GM12878 (cell line): ENCODE results near the gene PIPOX. TPM values are rescaled to one million over a fixed set of nuclear protein-coding genes. Genes with fewer than 3 reads are reported as not detected.

Source experiments
- ATAC-seq: fragments of 200-7000 bp; cut with Tn5 transposase; 3 replicates; pipeline ENCODE4 v1.9.1; 2020; ENCODE audit warnings: mild to moderate bottlenecking, moderate library complexity
- BruUV-seq: library from RNA; stranded (reverse); fragments of 400-500 nt; replicated peaks from 2 replicates; lab custom pipeline; 2021; lab: Mats Ljungman, UMichigan
- CTCF ChIA-PET: fragments of 300-600 bp; sonication (Branson Sonifier 250); formaldehyde crosslinking; extraction: SDS; loops from one replicate; lab custom pipeline; 2021; ENCODE audit warnings: inconsistent platforms; lab: Yijun Ruan, JAX
- POLR2A ChIA-PET: fragments of 350-600 bp; formaldehyde crosslinking; extraction: SDS; loops from one replicate; lab custom pipeline; 2021; ENCODE audit warnings: inconsistent platforms; lab: Charles Lee
- RAD21 ChIA-PET: fragments of 300-600 bp; sonication (Branson Sonifier 250); formaldehyde crosslinking; loops from one replicate; lab custom pipeline; 2023; ENCODE audit warnings: antibody characterized with exemption; ENCODE audit not compliant: unreplicated experiment; lab: Charles Lee
- SMC1A ChIA-PET: fragments of 300-600 bp; sonication (Branson Sonifier 250); formaldehyde crosslinking; loops from one replicate; lab custom pipeline; 2023; ENCODE audit not compliant: unreplicated experiment, uncharacterized antibody; lab: Charles Lee
- DNase-seq: peaks from one replicate; pipeline ENCODE4 v3.0.0-alpha.2; 2011; ENCODE audit warnings: low read depth, low spot score
- FAIRE-seq: peaks from 3 replicates; lab custom pipeline; 2011; peaks lifted over from hg19 to GRCh38; lab: Jason Lieb, UNC
- H2AFZ ChIP-seq: 2 replicates; pipeline ENCODE4 v1.6.0; 2011; ENCODE audit warnings: low read depth, low read length, control low read depth; ENCODE audit not compliant: control insufficient read depth
- H3K27ac ChIP-seq: 2 replicates; pipeline ENCODE4 v1.5.1; 2011; ENCODE audit warnings: control low read depth; ENCODE audit not compliant: control insufficient read depth, insufficient read depth
- H3K27me3 ChIP-seq, 2 experiments: replicated peaks in 1 of 2; 2 replicates each; pipeline versions ENCODE4 v1.6.0 to v1.6.1; 2011; ENCODE audit warnings: low read length in 1 of 2; ENCODE audit not compliant: control insufficient read depth in 2 of 2, insufficient read depth in 2 of 2
- H3K36me3 ChIP-seq, 2 experiments: 2 replicates each; pipeline ENCODE4 v1.5.1; 2011; ENCODE audit warnings: low read length in 1 of 2; ENCODE audit not compliant: control insufficient read depth in 2 of 2, insufficient read depth in 2 of 2
- H3K4me1 ChIP-seq: 2 replicates; pipeline ENCODE4 v1.6.1; 2011; ENCODE audit warnings: mild to moderate bottlenecking, low read length, moderate library complexity, mixed read lengths; ENCODE audit not compliant: control insufficient read depth, insufficient read depth
- H3K4me2 ChIP-seq: 2 replicates; pipeline ENCODE4 v1.6.0; 2011; ENCODE audit warnings: control low read depth; ENCODE audit not compliant: control insufficient read depth, insufficient read depth
- H3K4me3 ChIP-seq: fragments of 200-600 bp; sonication (generic); 2 replicates; pipeline ENCODE4 v1.5.1; 2016
- H3K79me2 ChIP-seq: 2 replicates; pipeline ENCODE4 v1.6.0; 2011; ENCODE audit warnings: low read length; ENCODE audit not compliant: control insufficient read depth, insufficient read depth
- H3K9ac ChIP-seq: 2 replicates; pipeline ENCODE4 v1.8.0; 2011; ENCODE audit warnings: low read length, control low read depth, mixed read lengths; ENCODE audit not compliant: control insufficient read depth, insufficient read depth
- H3K9me3 ChIP-seq: replicated peaks from 3 replicates; pipeline ENCODE4 v1.5.1; 2011; ENCODE audit warnings: mild to moderate bottlenecking, low read length; ENCODE audit not compliant: control insufficient read depth, insufficient read depth
- H4K20me1 ChIP-seq: 2 replicates; pipeline ENCODE4 v1.6.0; 2011; ENCODE audit not compliant: control insufficient read depth, insufficient read depth
- BCL11A ChIP-seq: IDR thresholded peaks from 2 replicates; pipeline ENCODE4 v1.6.1; 2011; ENCODE audit warnings: low read depth, low read length
- HDAC6 ChIP-seq: fragments of 200-600 bp; sonication (generic); IDR thresholded peaks from one replicate; pipeline ENCODE4 v1.8.0; 2017; ENCODE audit warnings: antibody characterized with exemption; ENCODE audit not compliant: unreplicated experiment
- IKZF2 ChIP-seq, 2 experiments: fragments of 450-650 bp; IDR thresholded peaks; 2 replicates each; pipeline ENCODE4 v1.6.1; 2017; ENCODE audit warnings: mild to moderate bottlenecking in 2 of 2, moderate library complexity in 2 of 2
- KDM1A ChIP-seq: fragments of 200-600 bp; sonication (generic); IDR thresholded peaks from 2 replicates; pipeline ENCODE4 v1.6.1; 2016; ENCODE audit warnings: borderline replicate concordance
- PAX5 ChIP-seq: IDR thresholded peaks from 2 replicates; pipeline ENCODE4 v1.6.1; 2011; ENCODE audit warnings: low read depth, low read length, borderline replicate concordance
- SPI1 ChIP-seq: IDR thresholded peaks from 2 replicates; pipeline ENCODE4 v1.6.1; 2011; ENCODE audit warnings: low read depth, mild to moderate bottlenecking, low read length, moderate library complexity, borderline replicate concordance; ENCODE audit not compliant: insufficient read depth
- ZBTB33 ChIP-seq: fragments of 450-650 bp; IDR thresholded peaks from 2 replicates; pipeline ENCODE4 v1.6.1; 2017; ENCODE audit warnings: mild to moderate bottlenecking
- WGBS: methylation state at CpG from one replicate; pipeline ENCODE4 v1.1.6; 2016; ENCODE audit warnings: low lambda C conversion rate; ENCODE audit not compliant: insufficient replicate concordance, insufficient coverage; ENCODE audit errors: missing lambda C conversion rate; 5-methylcytosine and 5-hydroxymethylcytosine counted together
- in situ Hi-C: fragments of 300-500 bp; cut with MboI; formaldehyde crosslinking; loops from 9 replicates; pipeline ENCODE4 v1.14.3; 2018; ENCODE audit warnings: mixed read lengths
- intact Hi-C: fragments of 100-400 bp; cut with micrococcal nuclease; formaldehyde crosslinking; loops from one replicate; pipeline ENCODE4 v1.14.2; 2022; ENCODE audit not compliant: unreplicated experiment
- polyA plus RNA-seq, 11 experiments: library from polyadenylated mRNA; depleted of rRNA in 4 of 11; unstranded in 6 of 11; stranded (reverse) in 5 of 11; fragments of >200 nt; fragmentation: Nextera tagmentation in 4 of 11; fragmentation: Illumina TruSeq in 1 of 11; extraction: Ambion mirVana in 4 of 11; extraction: Trizol in 1 of 11; gene quantifications; 1 replicate in 1 of 11; 2 replicates in 10 of 11; pipeline versions ENCODE4 v1.2.1 to v1.2.3, GENCODE V29; 2011 to 2016; ENCODE audit warnings: inconsistent platforms in 2 of 11, missing spikeins in 2 of 11, low read depth in 1 of 11
- total RNA-seq, 4 experiments: library from RNA; depleted of rRNA in 3 of 4; stranded (reverse); fragments of >200 nt in 3 of 4; fragmentation: Illumina TruSeq in 1 of 4; extraction: Trizol in 1 of 4; gene quantifications; 2 replicates each; pipeline versions ENCODE4 v1.2.1 to v1.2.3, GENCODE V29; 2013 to 2021

PIPOX gene
- total and polyA plus RNA-seq, 10 of the 15 experiments (the other 5 are each of a cell fraction or from before 2014, with no cell fraction given) = 0.22 to 1.4 (median 0.56) TPM; not detected in 1

GRCh38 chr17:29018788-29019474 lies 24.0 kb upstream of the PIPOX start:
- H3K27me3 ChIP-seq = peaks cover 1 to 6% of the 10 kb centered on the region in 2 experiments; a peak in 3 of 4 replicates
- no peaks in the 10 kb centered on the region for H3K4me1 ChIP-seq
- no peak for DNase-seq
- ChIA-PET RAD21 (interaction anchor here (1.4 kb wide), 1 partner anchor 54 kb away, joined by 8 read pairs; no protein-coding TSS in a partner anchor), SMC1A (interaction anchor here (0.6 to 1.4 kb wide), 2 partner anchors 11 to 105 kb away, joined by 4 read pairs; no protein-coding TSS in a partner anchor), POLR2A (interaction anchor here (1.7 kb wide), 1 partner anchor 10 kb away, joined by 3 read pairs; no protein-coding TSS in a partner anchor), CTCF (interaction anchor here (0.7 to 2.0 kb wide), 2 partner anchors 53 to 97 kb away, joined by 3 to 13 read pairs; no protein-coding TSS in a partner anchor)
- no peaks in the 10 kb centered on the region for H4K20me1 ChIP-seq
- H3K27ac ChIP-seq = no peak overlapping the region
- no peaks in the 10 kb centered on the region for H3K79me2 ChIP-seq
- no peak overlapping the region for H3K4me2 ChIP-seq
- no TSS peak for BruUV-seq
- H3K4me3 ChIP-seq = no peak overlapping the region
- no peak for FAIRE-seq
- H2AFZ ChIP-seq = no peak overlapping the region
- peak; percentile 52 for ATAC-seq
- 20% methylated on average over 6 of the region's 6 CpGs for WGBS
- H3K9ac ChIP-seq = no peak overlapping the region
- TF ChIP-seq HDAC6 = no peak
- TF ChIP-seq SPI1 = 0 out of 2 replicates have a peak, but pooled peaks have one; percentile 8
- in situ Hi-C loops (no loop called here), intact Hi-C loops (loop anchor here (5.0 kb wide), 1 partner anchor 47 kb away; no protein-coding TSS in a partner anchor)
- H3K36me3 ChIP-seq = no peaks in the 10 kb centered on the region
- no peaks in the 10 kb centered on the region for H3K9me3 ChIP-seq

GRCh38 chr17:29019475-29020181 lies 23.3 kb upstream of the PIPOX start:
- Histone ChIP-seq H3K9ac (no peak overlapping the region), H3K4me3 (no peak overlapping the region), H3K9me3 (no peaks in the 10 kb centered on the region), H3K79me2 (no peaks in the 10 kb centered on the region), H3K36me3 (no peaks in the 10 kb centered on the region), H2AFZ (no peak overlapping the region), H3K27me3 (peaks cover 2 to 6% of the 10 kb centered on the region in 2 experiments), H3K4me2 (no peak overlapping the region; the same call in 1 of the 2 replicates), H3K4me1 (no peaks in the 10 kb centered on the region), H4K20me1 (no peaks in the 10 kb centered on the region), H3K27ac (no peak overlapping the region)
- ATAC-seq (peak; percentile 40), DNase-seq (no peak), FAIRE-seq (no peak)
- ChIA-PET CTCF (interaction anchor here (0.7 to 2.0 kb wide), 2 partner anchors 54 to 96 kb away, joined by 3 to 13 read pairs; no protein-coding TSS in a partner anchor), POLR2A (interaction anchor here (0.6 to 1.7 kb wide), 2 partner anchors 11 to 40 kb away, joined by 3 read pairs; no protein-coding TSS in a partner anchor), RAD21 (interaction anchor here (1.4 kb wide), 1 partner anchor 54 kb away, joined by 8 read pairs; no protein-coding TSS in a partner anchor), SMC1A (interaction anchor here (0.6 to 1.4 kb wide), 3 partner anchors 11 to 105 kb away, joined by 3 to 4 read pairs (median 4); no protein-coding TSS in a partner anchor)
- WGBS = 24% methylated on average over 29 of the region's 39 CpGs
- BruUV-seq = no TSS peak
- in situ Hi-C loops (no loop called here), intact Hi-C loops (loop anchor here (5.0 kb wide), 1 partner anchor 47 kb away; no protein-coding TSS in a partner anchor)
- no peak for TF ChIP-seq KDM1A
- TF ChIP-seq IKZF2 (IDR thresholded peaks at IDR 0.05) = no peak
- no peak for TF ChIP-seq BCL11A
- TF ChIP-seq PAX5 = no peak
- no peak for TF ChIP-seq ZBTB33
